HFF-Myc (cell line): ENCODE data around the gene MTO1.

ENCODE experiments used
- DNase-seq: peaks from one replicate; pipeline ENCODE4 v3.0.0-alpha.2; 2011; ENCODE audit warnings: low read depth; ENCODE audit errors: extremely low read depth
- H3K4me3 ChIP-seq: replicated peaks from 2 replicates; pipeline ENCODE4 v1.5.1; 2011; ENCODE audit warnings: low read depth, mild to moderate bottlenecking, control low read depth, low read length
- TF ChIP-seq, protein P1 (sequence below): IDR thresholded peaks from 2 replicates; pipeline ENCODE4 v1.5.1; 2012; ENCODE audit warnings: mild to moderate bottlenecking, low read depth, low read length, control low read depth; ENCODE audit errors: missing control alignments

The MTO1 gene, protein sequence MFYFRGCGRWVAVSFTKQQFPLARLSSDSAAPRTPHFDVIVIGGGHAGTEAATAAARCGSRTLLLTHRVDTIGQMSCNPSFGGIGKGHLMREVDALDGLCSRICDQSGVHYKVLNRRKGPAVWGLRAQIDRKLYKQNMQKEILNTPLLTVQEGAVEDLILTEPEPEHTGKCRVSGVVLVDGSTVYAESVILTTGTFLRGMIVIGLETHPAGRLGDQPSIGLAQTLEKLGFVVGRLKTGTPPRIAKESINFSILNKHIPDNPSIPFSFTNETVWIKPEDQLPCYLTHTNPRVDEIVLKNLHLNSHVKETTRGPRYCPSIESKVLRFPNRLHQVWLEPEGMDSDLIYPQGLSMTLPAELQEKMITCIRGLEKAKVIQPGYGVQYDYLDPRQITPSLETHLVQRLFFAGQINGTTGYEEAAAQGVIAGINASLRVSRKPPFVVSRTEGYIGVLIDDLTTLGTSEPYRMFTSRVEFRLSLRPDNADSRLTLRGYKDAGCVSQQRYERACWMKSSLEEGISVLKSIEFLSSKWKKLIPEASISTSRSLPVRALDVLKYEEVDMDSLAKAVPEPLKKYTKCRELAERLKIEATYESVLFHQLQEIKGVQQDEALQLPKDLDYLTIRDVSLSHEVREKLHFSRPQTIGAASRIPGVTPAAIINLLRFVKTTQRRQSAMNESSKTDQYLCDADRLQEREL

DNA sequence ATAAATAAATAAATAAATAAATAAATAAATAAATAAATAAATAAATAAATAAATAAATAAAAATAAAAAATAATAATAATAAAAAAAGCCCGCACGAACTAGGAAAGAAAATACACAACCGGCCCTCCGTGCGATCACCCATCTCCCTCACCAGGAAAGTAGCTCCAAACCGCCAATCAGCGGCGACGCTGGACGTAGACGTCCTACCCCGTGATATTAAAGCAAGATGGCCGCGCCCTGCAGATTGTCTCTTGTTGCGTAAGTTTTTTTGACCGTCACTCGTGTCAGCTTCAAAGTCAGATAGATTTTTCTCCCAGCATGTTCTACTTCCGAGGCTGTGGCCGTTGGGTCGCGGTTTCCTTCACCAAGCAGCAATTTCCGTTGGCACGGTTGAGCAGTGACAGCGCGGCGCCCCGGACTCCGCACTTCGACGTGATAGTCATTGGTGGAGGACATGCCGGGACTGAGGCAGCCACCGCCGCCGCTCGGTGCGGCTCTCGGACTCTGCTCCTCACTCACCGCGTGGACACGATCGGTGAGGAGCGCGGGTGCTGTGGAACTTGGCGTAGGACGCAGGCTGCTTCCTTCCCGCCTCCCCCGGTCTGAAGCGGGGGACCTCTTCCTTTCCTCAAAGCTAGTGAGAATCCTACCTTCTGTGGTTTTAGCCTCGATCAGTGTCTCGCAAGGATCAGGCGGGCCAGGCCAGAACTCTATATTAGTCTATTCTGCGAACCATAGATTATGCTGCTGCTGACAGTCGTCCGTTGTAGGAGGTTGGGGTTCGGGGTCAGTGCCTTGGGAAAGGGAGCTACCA, at the start of gene MTO1:
MTO1 (plus strand) TSS at position 201 of the 814 bp plus-strand sequence; CDS start at position 319, 118 bp downstream.
- DNase-seq, result peak; percentile 64
- H3K4me3 ChIP-seq, result peak within 1 kb of the TSS; percentile 100
- TF ChIP-seq, protein P1, sequence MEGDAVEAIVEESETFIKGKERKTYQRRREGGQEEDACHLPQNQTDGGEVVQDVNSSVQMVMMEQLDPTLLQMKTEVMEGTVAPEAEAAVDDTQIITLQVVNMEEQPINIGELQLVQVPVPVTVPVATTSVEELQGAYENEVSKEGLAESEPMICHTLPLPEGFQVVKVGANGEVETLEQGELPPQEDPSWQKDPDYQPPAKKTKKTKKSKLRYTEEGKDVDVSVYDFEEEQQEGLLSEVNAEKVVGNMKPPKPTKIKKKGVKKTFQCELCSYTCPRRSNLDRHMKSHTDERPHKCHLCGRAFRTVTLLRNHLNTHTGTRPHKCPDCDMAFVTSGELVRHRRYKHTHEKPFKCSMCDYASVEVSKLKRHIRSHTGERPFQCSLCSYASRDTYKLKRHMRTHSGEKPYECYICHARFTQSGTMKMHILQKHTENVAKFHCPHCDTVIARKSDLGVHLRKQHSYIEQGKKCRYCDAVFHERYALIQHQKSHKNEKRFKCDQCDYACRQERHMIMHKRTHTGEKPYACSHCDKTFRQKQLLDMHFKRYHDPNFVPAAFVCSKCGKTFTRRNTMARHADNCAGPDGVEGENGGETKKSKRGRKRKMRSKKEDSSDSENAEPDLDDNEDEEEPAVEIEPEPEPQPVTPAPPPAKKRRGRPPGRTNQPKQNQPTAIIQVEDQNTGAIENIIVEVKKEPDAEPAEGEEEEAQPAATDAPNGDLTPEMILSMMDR, result no peak

DNA sequence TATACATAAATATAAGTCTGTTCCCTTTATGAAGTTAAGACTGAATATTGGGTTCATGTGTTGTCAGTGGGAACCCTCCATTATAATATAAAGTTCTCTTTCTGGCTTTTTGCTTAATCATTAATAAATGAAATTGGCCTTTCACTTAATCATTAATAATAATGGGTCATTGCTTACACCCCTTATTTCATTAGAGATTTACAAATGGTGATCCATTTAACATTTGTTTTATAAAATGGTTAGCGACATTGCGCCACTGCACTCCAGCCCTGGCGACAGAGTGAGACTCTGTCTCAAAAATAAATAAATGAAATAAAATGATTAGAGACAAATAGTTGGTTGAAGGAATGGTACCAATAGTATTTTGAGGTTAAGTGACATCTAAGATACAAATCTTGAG, 48.4 kb upstream of the MTO1 start:
- no peak for DNase-seq
- H3K4me3 ChIP-seq, result no peak overlapping the region
- TF ChIP-seq, protein P1, result no peak

DNA sequence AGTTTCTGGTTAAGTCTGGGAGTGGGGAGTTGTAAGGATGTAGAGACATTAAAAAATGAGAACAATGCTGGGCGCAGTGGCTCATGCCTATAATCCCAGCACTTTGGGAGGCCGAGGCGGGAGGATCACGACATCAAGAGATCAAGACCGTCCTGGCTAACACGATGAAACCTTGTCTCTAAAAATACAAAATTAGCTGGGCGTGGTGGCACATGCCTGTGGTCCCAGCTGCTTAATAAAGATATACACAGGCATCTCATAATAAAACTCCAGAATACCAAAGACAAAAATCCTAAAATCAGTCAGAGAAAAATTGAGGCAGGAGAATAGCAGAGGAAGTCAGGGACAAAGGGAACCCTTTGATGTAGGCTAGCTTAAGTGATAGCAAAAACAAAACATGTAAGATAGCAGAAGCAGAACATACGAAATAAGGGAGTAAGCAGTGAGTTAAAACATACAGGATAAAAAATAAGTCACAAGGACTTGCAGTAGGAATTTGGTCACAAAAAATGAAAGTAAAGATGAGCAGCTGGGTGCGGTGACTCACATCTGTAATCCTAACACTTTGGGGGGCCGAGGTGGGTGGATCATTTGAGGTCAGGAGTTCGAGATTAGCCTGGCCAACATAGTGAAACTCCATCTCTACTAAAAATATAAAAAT, 43.3 kb upstream of the MTO1 start:
- TF ChIP-seq, protein P1, result no peak
- DNase-seq, result no peak
- no peak overlapping the region for H3K4me3 ChIP-seq

DNA sequence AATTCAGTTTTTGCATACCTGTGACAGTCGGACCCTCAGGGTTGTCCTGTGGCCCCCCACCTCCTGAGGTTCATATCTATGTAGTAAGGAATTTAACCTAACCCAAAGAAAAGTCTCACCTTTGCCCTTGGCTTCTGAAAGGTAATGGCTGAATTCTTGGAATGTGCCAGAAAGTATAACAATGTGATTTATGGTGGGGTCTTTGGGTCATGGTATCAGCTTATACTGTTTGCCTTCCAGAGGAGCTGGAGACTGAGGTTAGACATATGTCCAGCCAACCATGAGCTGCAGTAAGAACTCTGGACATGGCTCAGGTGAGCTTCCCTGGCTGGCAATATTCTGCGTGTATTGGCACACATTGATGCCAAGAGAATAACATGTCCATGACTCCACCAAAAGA, 40.0 kb upstream of the MTO1 start:
- TF ChIP-seq, protein P1, result no peak
- no peak overlapping the region for H3K4me3 ChIP-seq
- no peak for DNase-seq

DNA sequence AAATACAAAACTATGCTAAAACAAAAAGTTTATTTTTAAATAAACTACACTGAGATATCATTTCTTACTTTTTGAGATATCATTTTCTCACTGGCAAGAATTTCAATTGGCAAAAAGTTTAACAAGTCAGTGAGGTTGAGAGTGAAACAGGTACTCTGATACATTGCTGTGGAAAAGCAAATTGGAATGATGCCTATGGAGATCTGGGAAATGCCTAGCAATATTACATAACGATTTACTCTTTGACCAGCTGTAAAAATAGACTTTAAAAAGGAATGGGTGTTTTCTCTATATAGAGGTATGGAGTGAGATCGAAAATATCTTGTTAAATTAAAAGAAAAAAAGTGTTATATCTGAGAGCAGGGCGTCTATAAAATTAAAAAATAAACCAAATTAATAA, 26.3 kb upstream of the MTO1 start:
- no peak overlapping the region for H3K4me3 ChIP-seq
- TF ChIP-seq, protein P1, result no peak
- DNase-seq, result no peak

DNA sequence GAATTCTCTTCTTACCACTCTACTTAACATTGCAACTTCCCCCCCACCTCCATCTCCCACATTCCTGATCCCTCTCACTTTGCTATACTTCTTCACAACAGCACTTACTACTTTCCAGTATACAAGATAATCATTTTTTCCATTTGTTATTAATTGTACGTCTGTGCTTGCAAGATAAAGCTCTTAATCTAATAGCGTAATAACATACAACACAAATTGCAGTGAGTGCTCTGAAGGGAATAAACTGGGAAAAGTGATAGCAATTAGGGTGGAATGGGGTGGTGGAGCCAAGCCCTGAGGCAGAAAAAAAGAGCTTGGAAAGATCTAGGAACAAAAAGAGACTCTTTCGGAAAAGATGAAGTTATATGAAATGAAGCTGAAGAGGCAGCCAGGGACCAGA, 18.0 kb upstream of the MTO1 start:
- no peak overlapping the region for H3K4me3 ChIP-seq
- no peak for DNase-seq
- TF ChIP-seq, protein P1, result no peak
